Measurements from ENCODE around the gene ATP6V0E1. TPM values are rescaled to one million over a fixed set of nuclear protein-coding genes. Genes with fewer than 3 reads are reported as not detected.

ATP6V0E1 gene
- total RNA-seq, 1 experiment from 2014 or later = 84.6 TPM

DNA sequence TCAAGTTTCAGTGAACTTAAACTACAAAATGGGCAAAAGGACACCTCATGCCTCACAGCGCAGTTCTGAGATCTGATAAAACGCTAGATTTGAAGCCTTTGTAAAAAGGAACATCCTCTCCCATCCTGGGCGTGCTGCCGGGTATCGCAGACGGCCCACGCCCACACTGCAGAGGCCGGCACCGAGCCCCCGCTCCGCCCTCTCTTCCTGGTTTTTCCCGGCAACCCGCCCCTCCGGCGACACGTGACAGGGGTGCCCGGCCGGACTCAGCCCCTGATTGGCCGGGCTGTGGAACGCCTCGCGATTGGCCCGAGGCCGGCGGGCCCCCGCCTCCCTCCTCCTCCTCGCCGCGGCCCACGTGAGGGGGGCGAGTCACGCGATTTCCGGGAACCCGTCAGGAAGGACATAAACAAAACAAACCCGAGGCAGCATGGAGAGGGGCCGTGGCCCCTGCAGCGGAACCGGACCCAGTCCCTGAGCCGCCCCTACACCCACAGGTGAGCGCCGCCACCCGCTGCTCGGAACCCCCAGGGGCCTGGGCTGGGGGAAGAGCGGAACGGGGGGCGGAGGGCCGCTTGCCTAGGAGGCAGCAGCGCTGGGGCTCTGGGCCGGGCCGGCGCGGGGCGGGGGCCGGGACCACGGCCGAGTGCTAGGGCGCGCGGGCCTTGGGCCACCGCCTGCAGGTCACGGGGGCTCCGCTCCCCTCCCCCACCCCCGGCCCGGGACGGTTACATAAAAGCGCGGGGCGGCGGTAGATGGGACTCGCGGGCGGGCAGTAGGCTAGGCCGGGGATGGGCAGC, 72.6 kb downstream of the ATP6V0E1 start, which contains the start of gene CREBRF (continued):
- TF ChIP-seq TCF7L2 (IDR thresholded peaks at IDR 0.05; ENCODE audit: borderline replicate concordance, extremely low read depth, insufficient read depth, insufficient read length) (no peak), ZFX (IDR thresholded peaks at IDR 0.05) (peak; percentile 25; the same call in 1 of the 2 replicates), ZNF274 (IDR thresholded peaks at IDR 0.05; ENCODE audit: low read depth, low read length) (no peak)

DNA sequence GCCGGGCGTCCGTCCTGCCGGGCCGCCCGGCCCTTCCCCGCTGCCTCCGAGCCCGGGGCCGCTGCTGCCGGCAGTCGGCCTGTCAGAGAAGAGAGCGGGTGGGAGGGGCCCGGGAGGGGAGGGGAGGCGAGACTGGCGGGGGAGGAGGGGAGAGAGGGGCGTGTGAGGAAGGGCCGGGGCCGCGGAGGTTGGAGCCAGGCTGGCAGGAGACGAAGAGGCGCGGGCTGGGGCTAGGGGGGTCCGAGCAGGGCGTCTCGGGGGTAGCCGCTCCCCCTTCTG, 73.2 kb downstream of the ATP6V0E1 start:
- no peaks in the 10 kb centered on the region for H4K20me1 ChIP-seq (ENCODE audit: insufficient read depth)
- intact Hi-C loops (cut with micrococcal nuclease) = loop anchor here (1.0 kb wide), 1 partner anchor 73 kb away; the partner anchor contains the start of gene ATP6V0E1
- no peaks in the 10 kb centered on the region for H3K9me3 ChIP-seq (ENCODE audit: control insufficient read depth in 1 of 2, insufficient read depth in 1 of 2, low read depth in 1 of 2, low read length in 2 of 2)
- H3K27me3 ChIP-seq (ENCODE audit: insufficient read depth, low read length) = no peaks in the 10 kb centered on the region
- no peak overlapping the region for H2AFZ ChIP-seq (ENCODE audit: low read depth, low read length, poor library complexity, severe bottlenecking)
- CTCF ChIA-PET = interaction anchor here (0.9 to 1.0 kb wide), 2 partner anchors 15 to 73 kb away, joined by 3 to 4 read pairs; partner anchors contain the start of gene ATP6V0E1
- peak overlapping the region; percentile 64 to 72 for H3K4me3 ChIP-seq (replicated peaks in 1 of 2; ENCODE audit: low read depth in 1 of 2, low read length in 2 of 2)
- BruUV-seq (replicated peaks) = no TSS peak
- H3K4me2 ChIP-seq (ENCODE audit: low read length) = peak overlapping the region; percentile 92
- H3K4me1 ChIP-seq (ENCODE audit: control insufficient read depth in 1 of 2, insufficient read depth in 2 of 2, low read length in 2 of 2) = peaks cover 11 to 18% of the 10 kb centered on the region in 2 experiments
- no peaks in the 10 kb centered on the region for H3K79me2 ChIP-seq (ENCODE audit: insufficient read depth, low read length)
- H3K27ac ChIP-seq (ENCODE audit: low read depth, low read length) = peak overlapping the region; percentile 65; the same call in 1 of the 2 replicates
- POLR2A ChIA-PET = interaction anchor here (0.9 to 1.5 kb wide), 3 partner anchors 9 to 98 kb away, joined by 3 to 6 read pairs (median 3); partner anchors contain the start of gene ATP6V0E1
- DNase-seq (ENCODE audit: low read depth, low spot score) (no peak), ATAC-seq (peak; percentile 62)
- no peaks in the 10 kb centered on the region for H3K36me3 ChIP-seq (ENCODE audit: control insufficient read depth in 1 of 2, insufficient read depth in 2 of 2, low read length in 2 of 2)
- H3K9ac ChIP-seq (ENCODE audit: low read length) = peak overlapping the region; percentile 57
- no peaks in the 10 kb centered on the region for H3K9me2 ChIP-seq (ENCODE audit: insufficient read depth)
- RAD21 ChIA-PET (ENCODE audit: low non-redundant PET in 1 of 2, low total read pairs in 2 of 2, uncharacterized antibody in 2 of 2, unreplicated experiment in 2 of 2) = no interaction called here
- TF ChIP-seq JUND (IDR thresholded peaks at IDR 0.05) (no peak), SP1 (IDR thresholded peaks at IDR 0.05; ENCODE audit: low read depth) (no peak)

Data from HCT116 (cell line).